Right hindlimb (tissue), 1 donor: ENCODE measurements around the gene NUTM1.
"Not testable (repeated sequence)": the region's sequence is repeated elsewhere in the genome, so short reads cannot be mapped to it uniquely, and the experiment has no call there.

Experiments
- DNase-seq: peaks from one replicate; pipeline ENCODE4 v3.0.0-alpha.2; 2018

NUTM1 gene

DNA sequence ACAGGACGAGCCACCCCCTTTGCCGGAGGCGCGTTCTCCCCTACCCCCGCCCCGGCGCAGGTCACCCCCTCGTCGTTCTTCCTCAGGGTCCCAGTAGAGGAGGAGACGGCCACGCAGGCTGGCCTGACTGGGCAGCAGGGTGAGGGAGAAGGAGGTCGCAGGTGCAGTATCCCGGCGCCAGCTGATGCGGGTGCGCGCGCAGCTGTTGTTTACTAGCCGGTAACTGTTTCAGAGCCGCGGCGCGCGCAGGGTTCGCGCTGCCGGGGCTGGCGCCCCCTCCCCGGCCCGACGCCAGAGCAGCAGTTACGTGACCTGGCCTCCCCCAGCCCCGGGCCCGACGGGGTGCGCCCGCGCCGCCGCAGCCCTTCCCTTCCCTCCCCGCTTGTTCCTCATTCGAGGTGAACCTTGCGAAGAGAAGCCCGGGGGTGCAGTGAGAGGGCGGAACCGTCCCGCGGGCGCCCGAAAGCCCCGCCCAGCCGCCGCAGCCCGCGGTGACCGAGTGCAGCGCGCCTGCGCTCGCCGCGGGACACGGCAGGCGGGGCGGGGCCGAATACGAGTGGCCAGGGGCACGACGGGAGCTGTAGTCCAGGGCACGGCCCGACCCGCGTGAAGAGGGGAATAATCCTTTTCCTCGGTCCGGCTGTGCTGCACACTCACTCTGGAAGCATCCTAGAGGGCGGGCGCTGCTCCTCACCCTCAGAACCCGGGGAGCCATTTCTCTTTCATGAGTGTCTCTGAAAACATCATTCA, 5.4 kb upstream of the NUTM1 start, which contains the start of gene SLC12A6:
SLC12A6 (minus strand) TSS at position 225 of the 750 bp plus-strand sequence. CDS start 1,101 bp downstream, outside the sequence.
- DNase-seq, result peak; percentile 93

DNA sequence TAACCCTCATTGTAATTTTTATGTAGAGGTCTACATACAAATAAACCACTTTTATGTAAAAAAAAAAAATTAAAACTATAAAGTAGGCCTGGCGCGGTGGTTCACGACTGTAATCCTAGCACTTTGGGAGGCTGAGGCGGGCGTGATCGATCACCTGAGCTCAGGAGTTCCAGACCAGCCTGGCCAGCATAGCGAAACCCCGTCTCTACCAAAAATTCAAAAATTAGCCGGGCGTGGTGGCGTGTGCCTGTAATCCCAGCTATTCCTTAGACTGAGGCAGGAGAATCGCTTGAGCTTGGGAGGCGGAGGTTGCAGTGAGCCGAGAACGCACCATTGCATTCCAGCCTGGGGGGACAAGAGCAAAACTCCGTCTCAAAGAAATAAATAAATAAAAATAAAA, 4.8 kb upstream of the NUTM1 start:
- DNase-seq, result no peak

DNA sequence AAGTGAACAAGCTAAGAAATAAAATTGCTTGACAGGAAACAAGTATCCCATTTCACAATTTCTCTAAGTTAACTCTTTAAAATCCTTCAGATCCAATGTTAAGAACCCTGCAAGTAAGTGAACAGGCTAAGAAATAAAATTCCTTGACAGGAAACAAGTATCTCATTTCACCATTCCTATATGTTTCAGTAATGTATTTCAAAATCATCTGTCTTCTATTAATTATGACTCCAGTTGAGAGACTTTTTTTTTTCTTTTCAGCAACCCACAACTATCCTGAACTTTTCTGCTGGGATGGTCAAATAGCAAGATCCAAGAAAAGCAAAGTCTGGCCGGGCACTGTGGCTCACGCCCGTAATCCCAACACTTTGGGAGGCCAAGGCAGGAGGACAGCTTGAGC, 3.2 kb upstream of the NUTM1 start:
- DNase-seq, result no peak

DNA sequence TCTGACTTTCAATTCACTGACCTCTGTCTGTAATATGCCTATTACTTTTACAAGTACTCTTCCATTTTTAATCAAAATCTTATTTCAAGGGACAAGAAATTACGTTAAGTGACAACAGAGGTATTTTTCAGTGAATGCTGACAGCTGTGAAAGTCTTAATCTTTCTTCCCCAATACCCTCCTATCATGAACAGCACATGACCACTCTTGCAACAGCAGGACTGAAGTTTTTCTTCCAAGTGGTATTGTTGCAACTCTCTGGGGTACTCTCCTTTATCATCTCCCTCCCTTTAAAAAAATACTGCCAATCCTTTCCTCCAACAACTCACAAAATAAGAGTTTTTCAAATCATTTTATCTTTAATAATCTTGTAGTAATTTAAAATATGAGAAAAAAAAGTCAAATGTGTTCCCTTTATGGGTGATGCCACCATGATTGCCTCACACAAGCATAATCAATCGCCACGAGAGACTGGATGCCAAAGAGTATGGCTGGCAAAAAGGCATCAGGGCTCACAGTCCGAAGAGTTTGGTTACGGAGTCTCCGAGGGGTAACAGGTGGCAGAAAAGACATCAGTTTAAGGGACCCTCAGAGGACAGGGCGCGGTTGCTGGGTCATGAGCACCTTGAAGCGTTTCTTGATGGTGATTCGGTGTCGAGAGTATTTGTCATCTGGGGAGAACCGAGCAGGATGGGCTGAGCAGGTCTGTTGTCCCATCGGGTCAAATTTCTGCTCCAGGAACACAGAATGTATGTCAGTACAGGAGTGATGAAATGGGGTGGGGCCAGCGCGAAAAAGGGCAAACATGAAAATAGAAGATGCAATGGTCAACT, 1.5 kb upstream of the NUTM1 start:
- DNase-seq, result no peak

DNA sequence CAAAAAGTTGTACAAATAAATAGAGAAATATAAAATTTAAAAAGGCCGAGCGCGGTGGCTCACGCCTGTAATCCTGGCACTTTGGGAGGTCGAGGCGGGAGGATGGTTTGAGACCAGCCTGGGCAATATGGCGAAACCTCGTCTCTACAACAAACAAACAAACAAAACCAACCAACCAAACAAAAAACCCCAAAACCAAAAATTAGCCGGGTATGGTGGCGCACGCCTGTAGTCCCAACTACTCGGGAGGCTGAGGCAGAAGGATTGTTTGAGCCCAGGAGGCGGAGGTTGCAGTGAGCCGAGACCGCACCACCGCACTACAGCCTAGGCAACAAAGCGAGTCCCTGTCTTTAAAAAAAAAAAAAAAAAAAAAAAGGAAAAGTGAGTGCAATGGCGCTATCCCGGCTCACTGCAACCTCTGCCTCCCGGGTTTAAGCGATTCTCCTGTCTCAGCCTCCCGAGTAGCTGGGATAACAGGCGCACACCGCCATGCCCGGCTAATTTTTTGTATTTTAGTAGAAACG, 840 bp upstream of the NUTM1 start:
- not testable (repeated sequence) for DNase-seq

DNA sequence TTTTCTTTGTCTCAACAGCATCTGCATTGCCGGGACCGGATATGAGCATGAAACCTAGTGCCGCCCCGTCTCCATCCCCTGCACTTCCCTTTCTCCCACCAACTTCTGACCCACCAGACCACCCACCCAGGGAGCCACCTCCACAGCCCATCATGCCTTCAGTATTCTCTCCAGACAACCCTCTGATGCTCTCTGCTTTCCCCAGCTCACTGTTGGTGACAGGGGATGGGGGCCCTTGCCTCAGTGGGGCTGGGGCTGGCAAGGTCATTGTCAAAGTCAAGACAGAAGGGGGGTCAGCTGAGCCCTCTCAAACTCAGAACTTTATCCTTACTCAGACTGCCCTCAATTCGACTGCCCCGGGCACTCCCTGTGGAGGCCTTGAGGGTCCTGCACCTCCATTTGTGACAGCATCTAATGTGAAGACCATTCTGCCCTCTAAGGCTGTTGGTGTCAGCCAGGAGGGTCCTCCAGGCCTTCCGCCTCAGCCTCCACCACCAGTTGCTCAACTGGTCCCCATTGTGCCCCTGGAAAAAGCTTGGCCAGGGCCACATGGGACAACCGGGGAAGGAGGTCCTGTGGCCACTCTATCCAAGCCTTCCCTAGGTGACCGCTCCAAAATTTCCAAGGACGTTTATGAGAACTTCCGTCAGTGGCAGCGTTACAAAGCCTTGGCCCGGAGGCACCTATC, 5.0 kb downstream of the NUTM1 start:
- no peak for DNase-seq

DNA sequence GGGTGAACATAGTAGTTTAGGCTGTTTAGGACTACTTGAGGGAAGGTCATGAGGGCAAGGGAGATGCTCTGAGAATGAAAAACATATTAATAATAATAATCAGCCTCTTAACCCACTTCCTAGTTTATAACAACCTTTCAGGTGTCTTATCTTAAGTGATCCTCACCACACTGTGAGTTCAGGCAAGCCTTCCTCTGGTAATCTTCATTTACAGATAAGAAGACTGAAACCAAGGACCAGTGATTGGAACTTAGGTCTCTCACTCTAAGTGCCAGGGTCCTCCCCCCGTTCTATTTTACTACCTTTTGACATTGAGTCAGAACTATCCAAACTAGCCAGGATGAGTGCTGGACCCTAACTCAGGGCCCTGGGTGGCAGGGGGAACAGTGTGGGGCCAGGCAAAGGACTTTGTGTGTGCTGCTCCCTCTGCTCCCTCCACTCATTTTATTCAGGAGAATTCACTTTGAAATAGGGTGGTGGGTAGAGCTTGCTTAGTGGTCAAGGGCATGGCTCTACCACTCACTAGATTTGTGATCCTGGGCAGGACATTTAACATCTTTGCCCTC, 5.7 kb downstream of the NUTM1 start:
- DNase-seq, result no peak

DNA sequence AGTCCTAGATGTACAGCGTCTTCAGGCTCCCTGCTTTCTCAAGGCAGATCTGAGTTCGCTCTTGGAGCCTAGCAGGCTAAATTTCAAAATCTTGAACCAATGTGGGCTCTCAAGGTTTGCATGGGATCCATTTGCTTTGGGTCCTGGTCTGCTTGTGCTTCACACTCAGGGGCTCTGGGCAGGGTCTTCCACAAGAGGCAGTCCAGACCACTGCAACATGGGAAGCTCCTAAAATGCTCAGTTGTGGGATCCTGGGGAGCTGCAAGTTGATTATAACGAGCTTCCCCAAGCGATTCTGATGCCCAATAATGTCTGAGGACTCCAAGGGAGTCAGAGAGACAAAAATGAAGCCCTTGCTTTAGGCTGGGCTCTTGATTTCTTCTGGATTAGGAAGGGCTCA, 6.7 kb downstream of the NUTM1 start:
- no peak for DNase-seq

DNA sequence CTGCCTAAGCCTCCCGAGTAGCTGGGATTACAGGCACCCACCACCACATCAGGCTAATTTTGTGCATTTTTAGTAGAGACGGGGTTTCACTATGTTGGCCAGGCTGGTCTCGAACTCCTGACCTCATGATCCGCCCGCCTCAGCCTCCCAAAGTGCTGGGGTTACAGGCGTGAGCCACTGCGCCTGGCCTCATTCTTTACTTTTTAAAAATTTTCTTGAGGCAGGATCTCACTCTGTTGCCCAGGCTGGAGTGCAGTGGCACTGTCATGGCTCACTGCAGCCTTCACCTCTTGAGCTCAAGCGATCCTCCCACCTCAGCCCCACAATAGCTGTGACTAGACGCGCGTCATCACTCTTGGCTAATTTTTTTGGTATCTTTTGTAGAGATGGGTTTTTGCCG, 9.9 kb downstream of the NUTM1 start:
- DNase-seq, result not testable (repeated sequence)

DNA sequence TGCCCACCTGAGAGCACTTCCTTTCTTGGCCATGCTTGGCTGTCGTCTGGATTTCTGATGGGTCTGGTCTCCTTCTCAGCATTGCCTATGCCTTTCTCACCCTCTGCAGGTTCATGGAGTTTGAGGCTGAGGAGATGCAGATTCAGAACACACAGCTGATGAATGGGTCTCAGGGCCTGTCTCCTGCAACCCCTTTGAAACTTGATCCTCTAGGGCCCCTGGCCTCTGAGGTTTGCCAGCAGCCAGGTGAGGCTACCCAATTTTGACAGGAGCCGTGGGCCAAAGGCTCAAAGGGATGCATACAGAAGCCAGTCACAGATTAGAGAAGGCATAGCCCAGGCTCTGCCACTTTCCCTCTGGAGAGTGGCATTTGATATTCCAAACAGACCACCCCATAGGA, 10.5 kb downstream of the NUTM1 start:
- DNase-seq, result no peak

DNA sequence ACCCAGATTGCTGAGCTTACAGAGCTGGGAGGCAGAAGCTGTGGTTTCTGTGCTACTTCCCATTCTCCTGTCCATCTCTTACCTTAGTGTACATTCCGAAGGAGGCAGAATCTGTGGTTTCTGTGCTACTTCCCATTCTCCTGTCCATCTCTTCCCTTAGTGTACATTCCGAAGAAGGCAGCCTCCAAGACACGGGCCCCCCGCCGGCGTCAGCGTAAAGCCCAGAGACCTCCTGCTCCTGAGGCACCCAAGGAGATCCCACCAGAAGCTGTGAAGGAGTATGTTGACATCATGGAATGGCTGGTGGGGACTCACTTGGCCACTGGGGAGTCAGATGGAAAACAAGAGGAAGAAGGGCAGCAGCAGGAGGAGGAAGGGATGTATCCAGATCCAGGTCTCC, 11.2 kb downstream of the NUTM1 start:
- no peak for DNase-seq

DNA sequence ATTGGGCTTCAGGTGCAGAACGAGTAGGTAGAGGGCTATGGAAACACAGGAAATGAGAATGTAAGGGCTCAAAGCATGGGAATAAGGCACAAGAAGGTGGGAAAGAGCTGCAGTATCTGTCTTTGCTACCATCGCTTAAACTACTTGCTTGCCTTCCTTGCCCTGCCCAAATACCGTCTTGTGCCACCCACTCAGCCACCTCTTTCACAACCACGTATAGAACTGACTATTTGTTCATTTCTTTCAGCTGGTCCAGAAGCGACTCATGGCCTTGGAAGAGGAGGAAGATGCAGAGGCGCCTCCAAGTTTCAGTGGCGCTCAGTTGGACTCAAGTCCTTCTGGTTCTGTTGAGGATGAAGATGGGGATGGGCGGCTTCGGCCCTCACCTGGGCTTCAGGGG, 12.1 kb downstream of the NUTM1 start:
- no peak for DNase-seq

DNA sequence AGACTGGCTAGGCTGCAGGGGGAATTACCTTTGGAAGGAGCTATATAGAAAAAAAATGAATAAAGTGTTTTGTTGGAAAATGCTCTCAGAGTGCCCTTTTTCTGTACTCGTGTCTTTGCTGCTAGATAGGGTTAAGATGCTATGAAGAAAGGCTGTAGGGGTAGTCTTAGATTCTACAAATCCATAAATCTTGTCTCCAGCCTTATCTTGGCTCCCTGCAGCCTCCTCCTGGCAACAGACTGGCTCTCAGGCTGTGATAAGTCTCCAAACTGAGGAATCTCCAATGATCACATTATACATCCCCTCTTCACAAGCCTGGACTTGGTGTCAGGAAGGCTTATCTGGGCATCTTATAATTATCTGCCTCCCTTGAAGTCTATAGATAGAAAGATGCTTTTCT, 14.5 kb downstream of the NUTM1 start:
- DNase-seq, result no peak

DNA sequence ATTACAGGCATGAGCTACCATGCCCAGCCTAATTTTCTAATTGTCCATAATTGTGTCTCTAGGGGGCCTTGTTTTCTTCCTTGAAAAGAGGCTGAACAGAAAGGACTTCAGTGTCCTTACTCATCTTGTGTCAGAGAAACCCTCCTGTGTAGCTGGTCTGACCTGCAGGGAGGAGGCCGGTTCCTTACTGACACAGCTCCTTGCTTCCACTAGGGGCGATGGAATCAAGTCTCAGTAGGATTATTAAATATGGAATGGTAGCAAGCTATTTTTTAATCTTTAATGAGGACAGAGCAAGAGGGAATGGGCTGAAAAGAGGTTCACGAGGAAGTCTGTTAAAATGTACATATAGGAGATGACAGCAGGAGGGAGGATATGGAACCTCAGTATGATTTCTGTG, 15.3 kb downstream of the NUTM1 start:
- DNase-seq, result no peak

DNA sequence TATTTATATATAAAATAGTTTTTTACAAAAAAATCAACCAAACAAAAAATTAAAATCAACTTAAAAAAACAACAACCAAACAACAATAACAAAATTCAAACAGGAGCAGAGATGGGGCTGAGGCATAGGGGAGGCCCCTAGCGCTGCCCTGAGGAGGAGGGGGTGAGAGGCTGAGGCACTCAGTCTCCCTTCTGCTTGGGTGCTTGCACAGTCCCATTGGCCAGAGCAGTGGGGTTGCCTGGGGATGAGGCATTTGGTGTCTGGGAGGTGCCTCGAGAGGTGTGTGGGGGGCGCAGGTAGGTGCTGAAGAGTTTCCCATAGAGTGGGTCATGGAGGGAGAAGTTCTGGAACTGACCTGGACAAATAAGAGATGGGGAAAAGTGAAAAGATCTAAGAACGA, 15.8 kb downstream of the NUTM1 start:
- DNase-seq, result no peak

DNA sequence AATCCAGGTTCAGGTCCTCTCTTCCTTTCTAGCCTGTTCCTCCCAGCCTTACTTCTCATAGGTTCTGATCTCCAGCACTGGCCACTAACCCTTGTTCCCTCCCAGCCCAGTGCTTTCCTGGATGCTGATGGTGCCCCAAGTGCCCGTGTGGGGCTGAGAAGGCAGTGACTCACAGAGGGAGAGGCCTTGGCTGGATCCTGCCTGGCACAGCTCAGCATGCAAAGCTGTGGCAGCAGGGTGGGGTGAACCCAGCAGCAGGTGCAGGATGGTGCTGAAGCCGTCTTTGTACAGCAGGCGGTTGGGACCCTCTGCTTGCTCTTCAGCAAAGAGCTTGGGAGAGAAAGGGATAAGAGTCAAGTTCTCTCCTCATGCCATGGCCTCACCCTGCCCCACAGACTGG, 16.3 kb downstream of the NUTM1 start:
- no peak for DNase-seq

DNA sequence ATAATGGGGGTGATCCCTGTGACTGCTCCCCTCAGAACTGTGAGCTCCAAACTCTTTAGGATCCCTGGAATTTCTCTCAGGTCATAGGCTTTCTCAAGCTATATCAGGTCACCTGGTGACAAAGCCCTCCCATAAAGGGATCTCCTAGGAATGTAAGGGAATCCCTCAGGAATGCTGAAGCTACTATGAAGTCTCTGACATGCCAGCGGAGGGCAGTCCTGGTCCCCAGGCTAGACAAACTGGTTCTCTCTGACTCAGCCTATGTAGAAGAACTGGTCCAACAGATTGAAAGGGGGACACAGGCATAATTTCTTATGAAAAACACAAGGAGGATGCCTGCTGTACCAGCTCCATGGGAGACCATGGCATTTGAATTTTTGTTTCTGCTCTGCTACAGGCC, 17.2 kb downstream of the NUTM1 start:
- no peak for DNase-seq

DNA sequence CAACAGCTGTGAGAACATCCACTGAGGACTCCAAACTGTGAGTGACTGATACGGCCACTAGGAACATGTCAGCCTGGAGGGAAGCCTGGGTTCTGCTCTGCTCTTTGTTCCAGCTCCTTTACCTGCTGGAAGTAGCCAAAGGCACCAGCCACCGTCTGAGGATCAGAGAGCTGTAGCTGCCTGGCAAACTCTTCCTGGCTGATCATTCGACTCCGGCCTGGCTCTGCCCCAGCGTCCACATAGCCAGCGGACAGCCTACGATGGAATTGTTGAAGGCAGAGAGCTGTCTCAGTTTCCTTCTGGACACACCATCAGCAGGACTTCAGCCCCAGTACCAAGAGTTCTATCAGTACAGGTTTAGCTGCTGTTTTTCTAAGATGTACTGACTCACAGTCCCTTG, 18.2 kb downstream of the NUTM1 start:
- no peak for DNase-seq

DNA sequence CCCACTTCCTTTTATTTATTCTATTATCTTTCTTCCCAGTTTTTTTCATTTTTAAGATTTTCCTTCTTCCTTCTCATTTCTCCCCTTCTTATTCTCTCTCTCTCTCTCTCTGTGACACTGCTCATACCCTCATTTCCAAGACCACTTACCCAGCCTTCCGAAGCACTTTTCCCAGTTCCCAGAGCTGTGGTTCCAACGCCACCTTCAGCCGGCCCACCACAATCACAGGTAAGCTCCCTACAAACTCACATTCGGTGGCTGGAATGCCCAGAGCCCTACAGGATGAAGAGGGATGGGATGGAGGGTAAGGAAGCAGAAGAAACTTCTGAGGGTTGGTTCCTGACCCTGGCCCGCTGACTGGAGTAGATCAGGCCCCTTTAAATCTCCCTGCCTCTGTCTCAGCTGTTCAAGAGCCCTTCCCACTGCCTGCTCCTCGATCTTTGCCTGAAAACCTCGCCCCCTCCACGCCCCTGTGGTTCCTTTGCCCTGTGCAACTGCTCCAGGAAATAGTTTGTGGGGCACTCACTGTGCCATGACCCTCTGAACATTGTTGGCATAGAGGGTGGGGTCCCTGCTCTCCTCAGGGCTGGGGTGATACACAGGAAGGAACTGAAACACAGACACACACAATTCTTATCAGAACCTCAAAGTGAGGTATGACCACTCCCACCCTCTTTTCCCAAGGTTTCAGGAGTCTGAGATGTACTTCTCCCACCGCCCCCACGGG, 19.1 kb downstream of the NUTM1 start:
- no peak for DNase-seq

DNA sequence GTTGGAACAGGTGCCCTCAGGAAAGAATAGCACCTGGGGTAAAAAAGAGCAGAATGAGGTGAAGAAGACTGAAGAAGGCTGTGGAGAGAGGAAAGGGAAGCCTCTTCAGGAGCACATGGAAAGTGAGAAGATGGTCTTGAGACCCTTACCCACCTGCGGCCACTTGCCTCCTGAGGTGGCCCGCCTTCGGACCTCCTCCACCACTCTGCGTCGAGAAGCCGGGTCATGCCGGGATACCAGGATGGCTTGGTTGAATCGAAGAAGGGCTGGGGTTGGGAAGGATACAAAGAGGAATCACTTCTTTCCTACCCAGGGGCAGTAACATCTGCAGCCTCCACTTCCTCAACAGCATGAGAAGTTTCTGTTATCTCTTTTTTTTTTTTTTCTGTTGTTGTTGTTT, 20.9 kb downstream of the NUTM1 start:
- DNase-seq, result no peak

DNA sequence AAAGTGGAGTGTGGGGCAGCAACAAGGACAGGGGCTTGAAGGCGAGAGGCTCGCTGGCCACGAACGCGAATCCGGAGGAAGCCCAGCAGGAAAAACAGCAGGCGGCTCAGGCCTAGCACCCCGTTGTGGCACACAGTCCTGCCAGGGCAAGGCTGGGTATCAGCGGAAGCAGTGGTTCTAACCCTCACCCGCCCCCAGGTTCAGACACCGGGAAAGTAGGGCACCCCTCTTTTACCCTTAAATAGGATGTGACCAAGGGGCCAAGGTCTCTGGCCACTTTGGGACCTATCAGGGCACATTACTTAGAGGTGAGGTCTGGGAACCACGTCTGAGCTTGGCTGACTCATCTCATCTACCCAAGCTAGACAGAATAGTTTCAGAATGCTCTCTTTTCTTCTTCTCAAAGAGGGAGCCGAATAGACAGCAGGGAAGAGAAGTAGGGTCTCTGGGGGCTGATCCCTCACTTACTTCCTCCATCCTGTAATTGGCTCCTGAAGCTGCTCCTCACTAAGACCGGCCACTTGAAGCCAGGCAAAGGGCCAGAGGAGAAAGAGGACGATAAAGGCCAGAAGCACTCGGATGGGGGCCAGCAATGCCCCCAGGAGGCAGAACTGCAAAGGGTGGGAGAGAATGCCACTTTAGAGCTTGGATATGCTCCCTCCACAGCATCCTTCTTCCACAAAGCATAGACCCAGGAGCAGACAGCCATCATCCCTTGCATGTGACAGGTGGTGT, 22.1 kb downstream of the NUTM1 start:
- DNase-seq, result no peak

DNA sequence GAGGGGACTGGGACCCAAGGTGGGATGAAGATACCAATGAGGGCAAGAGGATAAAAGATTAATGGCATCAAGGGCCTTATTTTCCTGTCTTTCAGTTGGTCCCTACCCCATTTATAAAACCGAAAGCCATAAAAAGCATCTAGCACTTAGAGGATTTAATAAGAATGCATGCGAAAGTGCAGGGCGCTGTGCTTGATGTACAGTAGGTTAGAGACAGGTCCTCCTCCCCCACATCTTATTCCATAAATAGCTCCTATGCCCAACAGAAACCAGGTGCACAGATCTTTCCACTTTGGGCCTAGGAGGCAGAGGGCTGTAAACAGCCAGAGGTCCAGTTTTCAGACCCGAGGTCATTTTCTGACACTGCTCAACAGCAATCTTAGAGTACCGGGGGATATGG, 22.7 kb downstream of the NUTM1 start:
- DNase-seq, result no peak
